OCI-LY3 (cell line): ENCODE data around the gene RFC4.

ENCODE experiments used
- H2AFZ ChIP-seq: fragments of 200-600, 300-600 bp; shearing (Covaris generic); 2 replicates; pipeline ENCODE4 v1.6.0; 2014; ENCODE audit warnings: antibody characterized with exemption, low read depth, low read length
- H3K27ac ChIP-seq: fragments of 200-600, 300-600 bp; sonication (generic); 2 replicates; pipeline ENCODE4 v1.5.1; 2014; ENCODE audit warnings: mild to moderate bottlenecking, low read length, moderate library complexity, mixed read lengths
- H3K27me3 ChIP-seq: fragments of 200-600, 300-600 bp; sonication (generic); 2 replicates; pipeline ENCODE4 v1.6.1; 2014; ENCODE audit warnings: low read depth, low read length, mixed read lengths
- H3K36me3 ChIP-seq: fragments of 200-600, 300-600 bp; sonication (generic); replicated peaks from 2 replicates; pipeline ENCODE3; 2014; ENCODE audit warnings: low read depth, low read length, mixed read lengths
- H3K4me1 ChIP-seq: fragments of 300-600, 200-600 bp; sonication (generic); 2 replicates; pipeline ENCODE4 v1.6.1; 2014; ENCODE audit warnings: low read length, mixed read lengths
- H3K4me2 ChIP-seq: fragments of 200-600, 300-600 bp; sonication (generic); 2 replicates; pipeline ENCODE4 v1.6.1; 2014; ENCODE audit warnings: low read length, mixed read lengths
- H3K4me3 ChIP-seq: fragments of 300-600, 200-600 bp; sonication (generic); 2 replicates; pipeline ENCODE4 v1.5.1; 2014; ENCODE audit warnings: antibody characterized with exemption, mild to moderate bottlenecking, low read length, moderate library complexity
- H3K79me2 ChIP-seq: fragments of 300-600, 200-600 bp; shearing (Covaris generic); 2 replicates; pipeline ENCODE4 v1.6.1; 2014; ENCODE audit warnings: mild to moderate bottlenecking, low read length, mixed read lengths
- H3K9ac ChIP-seq: fragments of 300-600, 200-600 bp; shearing (Covaris generic); 2 replicates; pipeline ENCODE4 v1.6.0; 2014; ENCODE audit warnings: mild to moderate bottlenecking, low read length, moderate library complexity
- H3K9me3 ChIP-seq: fragments of 200-600, 300-600 bp; shearing (Covaris generic); 2 replicates; pipeline ENCODE4 v1.6.1; 2014; ENCODE audit warnings: low read length, mixed read lengths; ENCODE audit not compliant: insufficient read depth
- H4K20me1 ChIP-seq: fragments of 200-600, 300-600 bp; sonication (generic); 2 replicates; pipeline ENCODE4 v1.6.1; 2016; ENCODE audit warnings: low read length, mixed read lengths; ENCODE audit not compliant: insufficient read depth
- EZH2phosphoT487 ChIP-seq: fragments of 200-600 bp; shearing (Covaris generic); IDR thresholded peaks from 2 replicates; pipeline ENCODE4 v1.6.1; 2018; ENCODE audit warnings: antibody characterized with exemption, mixed run types, low read depth
- TF ChIP-seq, protein P1 (sequence below): fragments of 200-600, 300-600 bp; sonication (generic); IDR thresholded peaks from 2 replicates; pipeline ENCODE4 v1.5.1; 2014; ENCODE audit warnings: antibody characterized with exemption, low read length, low read depth

RFC4 gene

DNA sequence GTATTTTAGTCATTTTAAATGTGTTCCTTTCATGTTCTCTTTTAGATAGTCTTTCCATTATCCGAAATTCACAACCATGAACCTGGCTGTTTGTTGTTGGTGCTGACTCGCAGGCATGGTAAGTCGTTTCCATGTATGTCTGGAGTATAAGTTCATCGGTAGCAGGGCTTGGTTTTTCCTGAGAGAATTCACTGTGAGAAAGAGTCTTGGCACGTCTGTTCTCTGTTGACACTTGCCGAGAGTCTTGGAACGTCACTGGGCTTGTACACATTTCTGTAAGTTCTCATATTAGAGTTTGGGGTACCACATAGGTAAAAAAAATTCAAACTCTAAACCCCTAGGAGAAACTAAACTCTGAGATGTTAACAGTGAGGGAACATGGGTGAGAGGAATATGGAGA is 52.3 kb downstream of the RFC4 start:
- TF ChIP-seq EZH2phosphoT487: no peak
- TF ChIP-seq, protein P1, sequence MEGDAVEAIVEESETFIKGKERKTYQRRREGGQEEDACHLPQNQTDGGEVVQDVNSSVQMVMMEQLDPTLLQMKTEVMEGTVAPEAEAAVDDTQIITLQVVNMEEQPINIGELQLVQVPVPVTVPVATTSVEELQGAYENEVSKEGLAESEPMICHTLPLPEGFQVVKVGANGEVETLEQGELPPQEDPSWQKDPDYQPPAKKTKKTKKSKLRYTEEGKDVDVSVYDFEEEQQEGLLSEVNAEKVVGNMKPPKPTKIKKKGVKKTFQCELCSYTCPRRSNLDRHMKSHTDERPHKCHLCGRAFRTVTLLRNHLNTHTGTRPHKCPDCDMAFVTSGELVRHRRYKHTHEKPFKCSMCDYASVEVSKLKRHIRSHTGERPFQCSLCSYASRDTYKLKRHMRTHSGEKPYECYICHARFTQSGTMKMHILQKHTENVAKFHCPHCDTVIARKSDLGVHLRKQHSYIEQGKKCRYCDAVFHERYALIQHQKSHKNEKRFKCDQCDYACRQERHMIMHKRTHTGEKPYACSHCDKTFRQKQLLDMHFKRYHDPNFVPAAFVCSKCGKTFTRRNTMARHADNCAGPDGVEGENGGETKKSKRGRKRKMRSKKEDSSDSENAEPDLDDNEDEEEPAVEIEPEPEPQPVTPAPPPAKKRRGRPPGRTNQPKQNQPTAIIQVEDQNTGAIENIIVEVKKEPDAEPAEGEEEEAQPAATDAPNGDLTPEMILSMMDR: no peak
- Histone ChIP-seq H3K9me3 (no peaks in the 10 kb centered on the region), H3K4me1 (peaks cover 4% of the 10 kb centered on the region; the same call in 1 of the 2 replicates), H3K27ac (no peak overlapping the region), H3K36me3 (no peaks in the 10 kb centered on the region), H4K20me1 (no peaks in the 10 kb centered on the region), H3K9ac (no peak overlapping the region), H3K27me3 (no peaks in the 10 kb centered on the region), H3K4me3 (no peak overlapping the region), H3K4me2 (no peak overlapping the region), H3K79me2 (no peaks in the 10 kb centered on the region), H2AFZ (no peak overlapping the region)

DNA sequence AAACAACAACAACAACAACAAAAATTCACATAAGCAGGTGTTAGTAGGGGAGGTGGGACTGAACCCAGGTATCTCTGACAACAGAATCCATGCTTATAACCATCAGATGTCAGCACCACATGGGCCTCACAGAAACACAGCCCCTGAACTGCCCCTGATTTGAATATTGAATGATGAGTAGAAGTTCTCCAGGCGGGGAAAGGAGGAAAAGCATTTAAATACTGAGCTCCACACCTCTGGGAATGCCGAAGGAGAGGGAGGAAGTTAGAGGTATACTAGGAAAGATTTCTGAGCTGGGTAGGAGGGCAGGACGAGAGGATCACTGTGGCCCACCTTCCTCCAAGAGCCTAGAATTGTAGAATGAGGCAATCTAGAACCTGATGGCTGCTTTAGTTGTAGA is 54.8 kb downstream of the RFC4 start:
- H3K4me2 ChIP-seq: no peak overlapping the region
- no peaks in the 10 kb centered on the region for H3K27me3 ChIP-seq
- H3K9ac ChIP-seq: no peak overlapping the region
- H3K4me3 ChIP-seq: no peak overlapping the region
- H3K4me1 ChIP-seq: peaks cover 4% of the 10 kb centered on the region; the same call in 1 of the 2 replicates
- no peaks in the 10 kb centered on the region for H3K9me3 ChIP-seq
- no peaks in the 10 kb centered on the region for H3K79me2 ChIP-seq
- no peak for TF ChIP-seq EZH2phosphoT487
- TF ChIP-seq, protein P1: no peak
- no peaks in the 10 kb centered on the region for H3K36me3 ChIP-seq
- H4K20me1 ChIP-seq: no peaks in the 10 kb centered on the region
- no peak overlapping the region for H2AFZ ChIP-seq
- no peak overlapping the region for H3K27ac ChIP-seq

DNA sequence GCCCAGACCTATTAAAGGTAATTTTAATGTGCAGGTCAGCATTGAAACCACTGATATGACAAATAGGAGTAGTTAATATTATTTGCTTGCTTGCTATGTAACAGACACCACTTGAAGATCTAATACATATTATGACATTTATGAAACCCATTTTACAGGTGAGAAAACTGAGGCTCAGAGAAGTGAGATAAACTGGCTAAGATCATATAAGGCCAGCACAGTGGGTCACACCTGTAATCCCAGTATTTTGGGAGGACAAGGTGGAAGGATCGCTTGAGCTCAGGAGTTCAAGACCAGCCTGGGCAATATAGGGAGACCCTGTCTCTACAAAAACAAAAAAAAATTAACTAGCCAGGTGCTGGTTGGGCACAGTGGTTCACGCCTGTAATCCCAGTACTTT is 56.0 kb downstream of the RFC4 start:
- no peak overlapping the region for H3K27ac ChIP-seq
- H3K9me3 ChIP-seq: no peaks in the 10 kb centered on the region
- no peaks in the 10 kb centered on the region for H4K20me1 ChIP-seq
- H3K4me2 ChIP-seq: no peak overlapping the region
- H3K36me3 ChIP-seq: no peaks in the 10 kb centered on the region
- H2AFZ ChIP-seq: no peak overlapping the region
- H3K27me3 ChIP-seq: no peaks in the 10 kb centered on the region
- no peak overlapping the region for H3K4me3 ChIP-seq
- TF ChIP-seq, protein P1: no peak
- TF ChIP-seq EZH2phosphoT487: no peak
- H3K9ac ChIP-seq: no peak overlapping the region
- H3K4me1 ChIP-seq: peaks cover 4% of the 10 kb centered on the region; the same call in 1 of the 2 replicates
- no peaks in the 10 kb centered on the region for H3K79me2 ChIP-seq

DNA sequence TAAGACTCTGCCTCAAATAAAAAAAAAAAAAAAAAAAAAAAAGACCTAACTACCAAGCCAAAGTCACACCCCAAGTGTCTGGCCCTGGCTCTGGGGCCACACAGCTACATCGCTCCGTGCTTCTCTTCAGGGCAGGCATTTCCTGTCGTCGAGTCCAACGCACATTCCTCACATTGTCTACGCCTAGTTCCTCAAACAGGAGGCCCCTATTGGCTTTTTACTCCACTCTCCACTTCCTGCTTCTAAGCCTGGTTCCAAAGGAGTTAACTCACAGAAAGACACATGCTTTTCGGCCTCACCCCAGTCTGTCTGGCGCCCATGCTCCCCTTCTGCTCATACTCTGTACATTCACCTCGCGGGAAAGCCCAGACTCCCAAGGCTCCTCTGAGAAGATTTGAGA is 60.3 kb downstream of the RFC4 start:
- TF ChIP-seq EZH2phosphoT487: no peak
- TF ChIP-seq, protein P1: no peak
- Histone ChIP-seq H3K27me3 (0 out of 2 replicates have a peak, but pooled peaks cover 5% of the 10 kb centered on the region), H3K79me2 (no peaks in the 10 kb centered on the region), H3K27ac (no peak overlapping the region), H3K9me3 (no peaks in the 10 kb centered on the region), H3K4me1 (no peaks in the 10 kb centered on the region), H4K20me1 (no peaks in the 10 kb centered on the region), H3K36me3 (no peaks in the 10 kb centered on the region), H3K4me3 (no peak overlapping the region), H3K4me2 (no peak overlapping the region), H3K9ac (no peak overlapping the region), H2AFZ (no peak overlapping the region)
